Left ventricle myocardium superior (tissue), 1 donor: ENCODE data around the gene OR52D1. TPM values are rescaled to one million over a fixed set of nuclear protein-coding genes. Genes with fewer than 3 reads are reported as not detected.
A peak's percentile ranks its signal among the peaks of the same experiment; 100 is the strongest.

Source experiments
- ATAC-seq: fragments of 200-7000 bp; cut with Tn5 transposase; one replicate; pipeline ENCODE4 v1.9.1; 2020; ENCODE audit warnings: mild to moderate bottlenecking, moderate library complexity
- DNase-seq: peaks from one replicate; pipeline ENCODE4 v3.0.0-alpha.2; 2020
- intact Hi-C: fragments of 100-400 bp; cut with micrococcal nuclease; formaldehyde crosslinking; loops from one replicate; pipeline ENCODE4 v1.11.0; 2022
- long read RNA-seq: library from polyadenylated mRNA; unstranded; transcript quantifications from one replicate; pipeline ENCODE4 v2.0.0, GENCODE V29; 2021
- total RNA-seq: library from RNA; stranded (reverse); fragmentation: NEBNext Ultra II Directional; extraction: Animal tissue kit (Norgen Biotek cat#: 25700); gene quantifications from one replicate; pipeline ENCODE4 v1.2.1, GENCODE V29; 2021
- donor health status: DM: no; HTN: yes; CAD: no; lungs with severe emphysema.

OR52D1 gene
- not detected for total RNA-seq
- long read RNA-seq: 0 reads

DNA sequence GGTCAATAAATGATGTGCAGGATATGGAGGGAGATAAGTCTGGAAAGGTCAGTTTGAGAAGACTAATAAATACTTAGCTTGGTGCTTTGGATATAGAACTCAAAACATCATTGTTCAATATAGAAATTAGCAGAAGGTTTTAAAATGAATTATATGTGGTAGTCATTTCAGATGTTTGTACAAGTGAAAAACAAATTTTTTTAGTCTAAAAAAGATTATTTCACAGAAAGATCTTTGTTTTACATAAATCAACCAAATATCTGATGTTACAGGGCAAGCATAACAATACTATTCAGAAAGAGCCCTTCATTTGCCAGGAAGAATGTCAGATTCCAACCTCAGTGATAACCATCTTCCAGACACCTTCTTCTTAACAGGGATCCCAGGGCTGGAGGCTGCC is at the start of gene OR52D1:
Gene OR52D1, plus strand, starts transcription at position 301 of the 400 bp plus-strand sequence. Its CDS starts 22 bp downstream, at position 323.
- intact Hi-C loops: no loop called here
- ATAC-seq (no peak), DNase-seq (no peak)

- DNase-seq (no peak), ATAC-seq (no peak)
- intact Hi-C loops: no loop called here
These were observed 47.1 kb upstream of the OR52D1 start, which contains the start of gene OR51I1 for GRCh38 chr11:5441414-5441813. OR51I1 (minus strand) TSS chr11:5441514; CDS start chr11:5441514, 0 bp downstream.

- DNase-seq (no peak), ATAC-seq (no peak)
- intact Hi-C loops: no loop called here
These were observed 44.6 kb upstream of the OR52D1 start for GRCh38 chr11:5443835-5444393.

GRCh38 chr11:5449023-5449422 is 39.5 kb upstream of the OR52D1 start, which contains the start of gene OR51I2:
OR51I2 (plus strand) TSS chr11:5449323; CDS start chr11:5453489, 4,166 bp downstream.
- no peak for ATAC-seq
- no peak for DNase-seq
- intact Hi-C loops: no loop called here

DNA sequence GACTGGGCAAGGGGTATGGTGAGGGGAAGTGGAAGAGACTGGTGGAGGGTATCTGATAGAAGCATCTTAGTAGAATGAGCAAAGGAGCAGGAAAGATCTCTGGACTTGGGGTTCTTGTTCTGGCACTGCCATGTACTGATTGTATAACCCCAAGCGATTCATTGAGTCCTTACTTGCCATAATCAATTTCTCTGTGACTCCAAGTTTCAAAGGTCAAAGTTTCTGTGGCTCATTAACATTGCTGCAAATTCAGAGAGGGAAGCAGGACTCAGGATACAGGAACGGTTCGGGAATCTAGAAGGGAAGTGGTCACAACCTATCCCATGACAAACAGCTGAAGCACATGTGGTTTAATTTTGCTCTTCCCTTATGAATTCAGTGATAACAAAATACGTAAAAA is 39.1 kb upstream of the OR52D1 start:
- no peak for ATAC-seq
- DNase-seq: no peak
- intact Hi-C loops: no loop called here

DNA sequence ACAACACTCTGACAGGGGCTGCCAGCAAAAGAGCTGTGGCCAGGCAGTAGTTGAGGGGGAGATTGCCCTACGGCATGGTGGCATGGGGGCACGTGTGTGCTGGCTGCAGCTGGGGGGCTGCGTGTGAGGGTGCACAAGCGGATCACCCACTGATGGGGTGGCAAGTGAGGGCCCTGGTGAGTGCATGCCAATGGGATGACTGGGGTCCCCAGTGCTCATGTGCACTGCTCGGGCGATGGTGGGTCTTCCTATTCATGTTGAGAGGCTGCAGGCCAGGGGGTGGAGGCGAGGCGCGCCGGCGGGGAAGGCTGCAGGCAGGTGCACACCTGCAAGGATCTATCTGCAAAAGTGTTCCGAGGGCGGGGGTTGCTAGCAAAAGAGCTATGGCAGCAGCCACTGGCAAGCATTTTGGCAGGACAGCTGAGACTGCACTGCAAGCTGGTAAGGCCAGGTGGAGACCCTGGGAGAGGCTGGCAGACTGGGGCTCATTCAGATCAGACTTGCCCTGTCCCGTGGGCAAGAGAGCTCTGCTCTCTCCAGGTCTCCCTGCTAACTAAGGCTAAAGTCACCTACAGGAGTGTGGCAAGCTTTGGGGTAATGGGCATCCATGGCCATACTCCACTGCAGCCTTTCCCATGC is 27.4 kb upstream of the OR52D1 start:
- no peak for ATAC-seq
- no peak for DNase-seq

DNA sequence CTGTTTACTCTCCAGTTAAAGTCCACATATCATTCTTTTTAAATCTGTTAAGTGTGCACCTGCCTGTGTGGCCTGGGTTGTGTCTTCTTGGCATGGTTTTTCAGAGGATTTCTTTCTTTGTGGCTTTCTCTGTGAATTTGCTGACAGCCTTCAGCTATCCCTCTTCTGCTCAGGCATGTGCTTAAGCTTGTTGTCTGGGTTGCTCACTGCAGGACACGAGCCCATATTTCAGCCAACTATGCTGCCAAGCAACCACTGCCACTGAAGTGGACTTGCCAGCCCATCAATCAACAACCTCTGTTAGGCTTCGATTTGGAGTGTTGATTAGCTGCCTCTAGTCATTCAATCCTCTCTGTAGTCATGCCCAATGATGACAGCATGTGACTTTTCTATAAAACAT is 21.0 kb upstream of the OR52D1 start:
- no peak for DNase-seq
- ATAC-seq: no peak
- intact Hi-C loops: no loop called here

More for the DNA sequence above, 27.4 kb upstream of the OR52D1 start:
- intact Hi-C loops: no loop called here

DNA sequence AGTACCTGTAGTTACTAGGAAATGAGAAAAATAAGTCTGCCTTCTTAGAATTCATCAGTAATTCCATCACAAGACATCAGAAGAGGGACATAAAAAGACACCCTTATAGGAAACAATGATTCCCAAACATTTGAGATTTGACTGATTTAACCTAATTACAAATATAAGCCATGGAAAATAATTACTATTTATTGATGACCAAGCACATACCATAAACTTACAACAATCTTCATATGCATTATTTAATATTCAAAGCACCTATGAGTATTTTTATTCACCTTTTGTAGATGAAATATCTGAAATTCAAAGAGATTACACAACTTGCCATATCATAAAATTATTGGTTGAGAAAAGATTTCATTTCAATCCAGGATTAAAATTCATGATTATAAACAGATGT is 14.6 kb upstream of the OR52D1 start:
- intact Hi-C loops: no loop called here
- no peak for ATAC-seq
- no peak for DNase-seq

DNA sequence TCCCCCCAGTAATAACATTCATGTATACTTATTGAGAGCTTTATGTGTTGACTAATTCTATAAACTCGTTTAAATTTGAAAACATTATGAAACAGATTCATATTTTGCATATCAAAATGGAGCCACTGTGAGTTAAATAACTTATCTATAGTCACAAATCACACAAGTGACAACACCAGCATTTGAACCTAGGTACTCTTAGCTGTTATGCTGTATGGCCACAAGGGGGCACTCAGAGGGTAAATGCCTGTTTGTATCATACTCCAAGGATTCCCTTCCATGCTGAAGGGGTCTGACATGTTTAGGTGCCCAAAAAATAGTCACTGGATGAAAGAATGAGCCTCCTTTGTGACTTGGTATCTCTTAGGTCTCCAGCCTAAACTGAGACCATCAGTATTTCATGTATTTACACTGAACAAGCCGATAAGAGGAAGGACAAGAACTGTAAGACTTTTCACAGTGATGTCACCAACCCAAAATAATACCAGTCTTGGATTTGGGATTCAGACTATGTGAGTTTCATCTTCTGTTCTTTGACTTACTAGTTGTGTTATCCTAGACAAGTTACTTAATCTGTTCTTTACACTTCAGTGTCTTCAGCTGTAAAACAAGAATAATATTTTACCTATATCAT is 12.2 kb upstream of the OR52D1 start:
- intact Hi-C loops: loop anchor here (2.0 kb wide), 1 partner anchor 334 kb away; no protein-coding TSS in a partner anchor
- ATAC-seq (peak; percentile 38), DNase-seq (no peak)

DNA sequence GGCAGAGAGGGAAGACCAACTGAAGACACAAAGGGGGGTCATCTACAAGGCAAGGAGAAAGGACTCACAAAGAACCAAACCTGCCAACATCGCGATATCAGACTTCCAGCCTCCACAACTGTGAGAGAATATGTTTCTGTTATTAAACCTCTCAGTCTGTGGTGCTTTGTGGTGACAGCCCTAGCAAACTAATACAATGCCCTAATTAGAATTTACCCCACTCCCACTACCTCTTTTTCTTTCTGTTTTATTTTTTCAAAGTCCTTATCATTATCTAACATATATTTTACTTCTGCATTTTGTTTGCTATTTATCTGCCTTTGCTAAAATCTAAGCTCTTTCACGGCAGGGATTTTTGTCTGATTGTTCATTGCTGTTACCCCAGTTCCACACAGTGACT is 2.5 kb upstream of the OR52D1 start:
- ATAC-seq (no peak), DNase-seq (no peak)
- intact Hi-C loops: no loop called here

GRCh38 chr11:5486421-5486820 is 2.1 kb upstream of the OR52D1 start:
- ATAC-seq: no peak
- intact Hi-C loops: no loop called here
- no peak for DNase-seq

DNA sequence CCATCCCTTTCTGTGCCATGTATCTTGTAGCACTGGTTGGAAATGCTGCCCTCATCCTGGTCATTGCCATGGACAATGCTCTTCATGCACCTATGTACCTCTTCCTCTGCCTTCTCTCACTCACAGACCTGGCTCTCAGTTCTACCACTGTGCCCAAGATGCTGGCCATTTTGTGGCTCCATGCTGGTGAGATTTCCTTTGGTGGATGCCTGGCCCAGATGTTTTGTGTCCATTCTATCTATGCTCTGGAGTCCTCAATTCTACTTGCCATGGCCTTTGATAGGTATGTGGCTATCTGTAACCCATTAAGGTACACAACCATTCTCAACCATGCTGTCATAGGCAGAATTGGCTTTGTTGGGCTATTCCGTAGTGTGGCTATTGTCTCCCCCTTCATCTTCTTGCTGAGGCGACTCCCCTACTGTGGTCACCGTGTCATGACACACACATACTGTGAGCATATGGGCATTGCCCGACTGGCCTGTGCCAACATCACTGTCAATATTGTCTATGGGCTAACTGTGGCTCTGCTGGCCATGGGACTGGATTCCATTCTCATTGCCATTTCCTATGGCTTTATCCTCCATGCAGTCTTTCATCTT is 414 bp downstream of the OR52D1 start:
- intact Hi-C loops: no loop called here
- ATAC-seq (no peak), DNase-seq (no peak)

GRCh38 chr11:5489576-5490357 is 1.3 kb downstream of the OR52D1 start:
- no peak for DNase-seq
- intact Hi-C loops: no loop called here

DNA sequence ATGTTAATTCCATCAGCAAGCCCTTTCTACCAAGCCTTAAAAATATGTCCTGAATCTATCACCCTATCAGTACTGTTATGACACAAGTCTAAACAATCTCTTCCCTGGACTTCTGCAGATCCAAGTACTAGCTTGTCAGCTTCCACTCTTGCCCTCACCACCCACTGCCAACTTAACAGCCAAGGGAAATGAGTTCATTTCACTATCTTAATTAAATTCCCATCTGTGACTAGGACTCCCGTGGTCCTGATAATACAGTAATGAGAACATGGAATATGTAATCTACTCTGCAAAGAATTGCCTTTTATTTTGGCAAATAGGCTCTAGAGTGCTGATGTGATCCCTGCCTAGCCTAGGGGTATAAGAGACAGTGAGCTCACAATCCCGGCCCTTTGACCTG is 11.2 kb downstream of the OR52D1 start:
- intact Hi-C loops: no loop called here

More at GRCh38 chr11:5489576-5490357, 1.3 kb downstream of the OR52D1 start:
- ATAC-seq: no peak

DNA sequence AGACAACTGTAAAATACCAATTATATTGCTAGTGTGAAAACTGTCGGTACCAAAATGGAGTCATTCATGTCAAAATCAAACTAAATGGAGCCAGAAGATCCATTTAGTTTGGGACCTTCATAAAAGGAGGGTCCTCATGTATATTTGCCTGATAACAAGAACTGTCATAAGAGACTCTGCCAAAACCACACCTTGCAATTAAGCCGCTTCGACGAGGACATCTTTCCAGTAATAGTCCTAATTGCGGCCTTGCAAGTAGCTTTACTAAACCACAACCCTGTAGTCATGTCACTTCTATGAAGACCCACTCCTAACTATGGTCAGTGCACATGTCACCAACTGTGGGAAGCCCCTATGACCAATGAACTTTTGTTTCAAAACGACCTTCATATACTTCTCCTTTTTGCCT is 11.9 kb downstream of the OR52D1 start:
- DNase-seq (no peak), ATAC-seq (no peak)
- intact Hi-C loops: no loop called here

More for the DNA sequence above, 11.2 kb downstream of the OR52D1 start:
- DNase-seq (no peak), ATAC-seq (no peak)

DNA sequence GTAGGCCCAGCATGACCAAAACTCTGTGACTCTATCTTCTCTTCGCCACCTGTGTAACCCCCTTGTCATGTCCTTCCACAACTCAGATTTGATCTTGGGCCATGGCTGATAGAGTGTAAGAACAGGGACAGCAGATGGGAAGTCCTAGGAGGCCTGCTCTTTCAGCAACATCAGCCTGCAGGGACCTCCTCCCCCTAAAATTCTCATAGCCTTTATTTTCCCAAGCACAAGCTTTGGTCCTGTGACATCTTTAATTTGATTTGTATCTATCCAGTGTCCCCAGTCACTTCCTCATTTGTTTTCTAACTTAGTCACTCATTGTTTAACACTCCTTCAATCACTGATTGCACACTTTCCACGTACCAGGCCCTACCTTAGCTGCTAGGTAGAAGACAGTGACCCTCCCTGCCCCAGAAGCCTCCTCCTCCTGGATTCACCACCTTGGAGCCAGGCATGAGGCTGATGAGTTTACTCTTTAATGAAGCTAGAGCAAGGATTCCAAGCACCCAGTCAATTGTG is 16.0 kb downstream of the OR52D1 start:
- intact Hi-C loops: no loop called here
- ATAC-seq: no peak

GRCh38 chr11:5505363-5506048 is 17.0 kb downstream of the OR52D1 start:
- intact Hi-C loops: no loop called here
- no peak for DNase-seq
- ATAC-seq: no peak

More for the DNA sequence above, 16.0 kb downstream of the OR52D1 start:
- no peak for DNase-seq

- DNase-seq (no peak), ATAC-seq (no peak)
- intact Hi-C loops: no loop called here
These were observed 18.9 kb downstream of the OR52D1 start for GRCh38 chr11:5507177-5507932.
